ENCODE results near the gene TUFM. TPM values are rescaled to one million over a fixed set of nuclear protein-coding genes. Genes with fewer than 3 reads are reported as not detected.
"Not testable (repeated sequence)": the region's sequence is repeated elsewhere in the genome, so short reads cannot be mapped to it uniquely, and the experiment has no call there.

Gene TUFM
- total and polyA plus RNA-seq, 2 donors, result 44.4 to 148 TPM

DNA sequence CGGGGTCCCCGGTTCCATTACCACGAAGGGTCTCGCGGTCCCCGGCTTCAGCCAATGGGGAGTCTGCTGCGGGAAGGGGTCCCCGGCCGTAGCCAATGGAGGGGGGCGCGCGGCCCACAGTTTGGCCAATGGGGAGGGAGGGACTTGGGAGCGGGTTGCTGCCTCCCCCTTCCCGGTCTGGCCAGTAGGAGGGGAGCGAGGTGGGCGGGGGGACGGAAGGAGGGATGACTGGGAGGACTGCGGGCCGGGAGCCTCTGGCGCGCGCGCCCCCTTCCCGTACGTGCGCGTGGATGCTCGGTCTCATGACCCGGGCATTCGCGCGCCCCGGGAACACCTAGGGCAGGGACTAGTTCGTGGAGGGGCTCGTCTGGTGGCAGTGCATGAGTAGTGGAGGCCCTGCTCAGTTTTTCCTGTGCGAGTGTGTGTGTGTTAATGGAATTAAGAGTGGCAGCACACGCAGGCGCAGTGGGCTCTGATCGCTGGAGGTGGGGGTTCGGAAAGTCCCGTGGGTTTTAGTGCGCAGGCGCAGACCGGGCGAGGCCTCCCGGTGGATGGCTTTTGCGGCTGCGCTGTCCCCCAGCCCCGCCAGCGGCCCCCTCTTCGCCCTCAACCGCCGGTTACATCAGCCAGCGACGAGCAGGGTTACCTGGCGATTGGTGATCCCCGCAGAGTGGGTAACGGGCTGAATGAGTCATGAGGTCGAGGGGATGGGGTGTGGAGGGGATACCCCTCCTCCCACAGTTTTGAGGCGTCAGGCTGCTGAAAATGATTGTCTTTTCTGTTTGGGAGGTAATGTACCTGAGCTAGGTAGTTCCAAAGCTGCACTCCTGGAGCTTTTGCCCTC lies 22.1 kb downstream of the TUFM start:
- H3K4me1 ChIP-seq (ENCODE audit: insufficient read depth), result no peaks in the 10 kb centered on the region
- peak; percentile 95 for DNase-seq (ENCODE audit: extremely low spot score)
- H3K36me3 ChIP-seq (ENCODE audit: insufficient read depth), result no peaks in the 10 kb centered on the region
- peak overlapping the region; percentile 100 for H3K27ac ChIP-seq (ENCODE audit: low read depth)
- peak overlapping the region; percentile 100 for H3K4me3 ChIP-seq (ENCODE audit: low read depth, low read length)
- under 1% methylated on average over 60 of the region's 60 CpGs for WGBS

DNA sequence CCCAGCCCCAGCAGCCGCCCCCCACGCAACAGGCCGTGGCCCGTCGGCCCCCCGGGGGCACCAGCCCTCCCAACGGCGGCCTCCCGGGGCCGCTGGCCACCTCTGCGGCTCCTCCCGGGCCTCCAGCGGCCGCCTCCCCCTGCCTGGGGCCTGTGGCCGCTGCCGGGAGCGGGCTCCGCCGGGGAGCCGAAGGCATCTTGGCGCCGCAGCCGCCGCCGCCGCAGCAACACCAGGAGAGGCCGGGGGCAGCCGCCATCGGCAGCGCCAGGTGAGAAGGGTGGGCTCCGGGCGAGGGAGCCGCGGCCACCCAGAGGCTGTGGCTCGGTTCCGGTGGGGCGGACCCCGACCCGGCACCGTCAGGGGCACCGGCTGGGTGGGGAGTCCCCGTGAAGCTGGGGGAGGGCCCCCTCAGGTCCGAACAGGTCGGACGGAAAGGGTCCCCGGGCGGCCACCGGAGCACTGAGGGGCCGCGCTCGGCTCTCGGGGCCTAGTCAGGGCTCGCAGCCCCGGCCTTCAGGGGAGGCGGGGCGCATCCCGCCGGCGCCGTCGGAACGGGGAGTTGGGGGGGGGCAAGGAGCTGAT lies 22.8 kb downstream of the TUFM start:
- under 1% methylated on average over 62 of the region's 62 CpGs for WGBS
- peak overlapping the region; percentile 100 for H3K27ac ChIP-seq (ENCODE audit: low read depth)
- DNase-seq (ENCODE audit: extremely low spot score), result no peak
- H3K36me3 ChIP-seq (ENCODE audit: insufficient read depth), result no peaks in the 10 kb centered on the region
- H3K4me3 ChIP-seq (ENCODE audit: low read depth, low read length), result peak overlapping the region; percentile 100
- H3K4me1 ChIP-seq (ENCODE audit: insufficient read depth), result no peaks in the 10 kb centered on the region

GRCh38 chr16:28822520-28823290 lies 23.4 kb downstream of the TUFM start, which contains the start of gene ATXN2L:
TSS of gene ATXN2L (plus strand) at chr16:28822999. CDS start at chr16:28823260, 261 bp downstream.
- H3K4me1 ChIP-seq (ENCODE audit: insufficient read depth), result no peaks in the 10 kb centered on the region

DNA sequence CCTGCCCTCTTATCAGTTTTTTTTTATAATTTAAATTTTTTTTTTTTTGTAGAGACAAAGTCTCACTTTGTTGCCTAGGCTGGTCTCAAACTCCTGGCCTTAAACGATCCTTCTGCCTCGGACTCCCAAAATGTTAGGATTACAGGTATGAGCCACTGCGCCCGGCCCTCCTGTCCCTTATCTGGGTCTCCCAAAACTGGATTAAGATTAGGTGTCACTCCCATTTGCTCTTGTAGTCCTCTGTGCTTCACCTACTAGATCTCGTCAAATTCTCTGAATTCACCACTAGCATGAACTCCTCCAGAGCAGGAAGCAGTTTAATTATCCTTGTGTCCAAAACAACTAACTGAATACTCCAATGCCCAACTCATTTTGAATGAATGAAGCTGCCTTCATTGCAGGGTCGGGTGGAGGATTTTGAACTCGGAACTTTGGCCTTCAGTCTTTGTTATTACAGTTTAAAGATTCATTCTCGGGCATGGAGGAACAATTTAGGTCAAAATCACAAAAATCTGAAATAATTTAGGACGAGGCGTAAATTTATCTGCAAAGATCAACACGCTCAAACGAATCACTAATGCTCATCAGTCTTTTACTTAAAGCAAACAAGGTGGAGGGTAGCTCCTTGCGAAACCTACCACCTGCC lies 24.2 kb downstream of the TUFM start:
- H3K36me3 ChIP-seq (ENCODE audit: insufficient read depth), result no peaks in the 10 kb centered on the region
- H3K4me1 ChIP-seq (ENCODE audit: insufficient read depth), result no peaks in the 10 kb centered on the region
- 26% methylated on average over 13 of the region's 13 CpGs for WGBS
- no peak overlapping the region for H3K27ac ChIP-seq (ENCODE audit: low read depth)
- no peak for DNase-seq (ENCODE audit: extremely low spot score)
- H3K4me3 ChIP-seq (ENCODE audit: low read depth, low read length), result peak overlapping the region; percentile 100

More at GRCh38 chr16:28822520-28823290, 23.4 kb downstream of the TUFM start, which contains the start of gene ATXN2L:
- peak within 1 kb of the TSS; percentile 100 for H3K4me3 ChIP-seq (ENCODE audit: low read depth, low read length)
- peak; percentile 91 for DNase-seq (ENCODE audit: extremely low spot score)
- under 1% methylated on average over 82 of the region's 91 CpGs for WGBS
- peak within 1 kb of the TSS; percentile 100 for H3K27ac ChIP-seq (ENCODE audit: low read depth)
- no peaks in the 10 kb centered on the region for H3K36me3 ChIP-seq (ENCODE audit: insufficient read depth)

DNA sequence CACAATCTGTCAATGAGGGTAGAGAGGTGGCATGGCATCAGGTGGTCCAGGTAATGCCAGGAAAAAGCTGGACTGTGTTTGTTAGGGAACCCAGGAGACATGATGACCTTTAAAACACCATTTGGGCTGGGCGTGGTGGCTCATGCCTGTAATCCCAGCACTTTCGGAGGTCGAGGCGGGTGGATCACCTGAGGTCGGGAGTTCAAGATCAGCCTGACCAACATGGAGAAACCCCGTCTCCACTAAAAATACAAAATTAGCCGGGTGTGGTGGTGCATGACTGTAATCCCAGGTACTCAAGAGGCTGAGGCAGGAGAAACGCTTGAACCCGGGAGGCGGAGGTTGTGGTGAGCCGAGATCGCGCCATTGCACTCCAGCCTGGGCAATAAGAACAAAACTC lies 25.6 kb downstream of the TUFM start:
- not testable (repeated sequence) for H3K27ac ChIP-seq (ENCODE audit: low read depth); H3K4me1 ChIP-seq (ENCODE audit: insufficient read depth); H3K4me3 ChIP-seq (ENCODE audit: low read depth, low read length); H3K36me3 ChIP-seq (ENCODE audit: insufficient read depth); DNase-seq (ENCODE audit: extremely low spot score)
- 92% methylated on average over 13 of the region's 13 CpGs for WGBS

DNA sequence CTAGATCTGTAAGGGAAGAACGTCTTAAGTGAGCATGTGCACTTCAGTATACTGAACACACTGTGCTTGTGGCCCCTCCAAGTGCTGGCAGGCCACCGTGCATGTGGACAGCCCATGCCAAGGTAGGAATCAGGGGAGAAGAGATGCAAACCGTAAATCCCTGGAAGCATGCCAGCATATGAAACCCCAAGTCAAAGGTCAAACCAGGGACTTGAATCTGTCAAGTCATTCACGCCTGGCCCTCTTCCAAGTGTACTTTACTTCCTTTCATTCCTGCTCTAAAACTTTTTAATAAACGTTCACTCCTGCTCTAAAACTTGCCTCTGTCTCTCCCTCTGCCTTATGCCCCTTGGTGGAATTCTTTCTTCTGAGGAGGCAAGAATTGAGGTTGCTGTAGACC lies 26.1 kb downstream of the TUFM start:
- Histone ChIP-seq H3K4me1 (ENCODE audit: insufficient read depth) (no peaks in the 10 kb centered on the region), H3K27ac (ENCODE audit: low read depth) (no peak overlapping the region), H3K4me3 (ENCODE audit: low read depth, low read length) (no peak overlapping the region), H3K36me3 (ENCODE audit: insufficient read depth) (no peaks in the 10 kb centered on the region)
- 83% methylated on average over 5 of the region's 5 CpGs for WGBS
- DNase-seq (ENCODE audit: extremely low spot score), result no peak

DNA sequence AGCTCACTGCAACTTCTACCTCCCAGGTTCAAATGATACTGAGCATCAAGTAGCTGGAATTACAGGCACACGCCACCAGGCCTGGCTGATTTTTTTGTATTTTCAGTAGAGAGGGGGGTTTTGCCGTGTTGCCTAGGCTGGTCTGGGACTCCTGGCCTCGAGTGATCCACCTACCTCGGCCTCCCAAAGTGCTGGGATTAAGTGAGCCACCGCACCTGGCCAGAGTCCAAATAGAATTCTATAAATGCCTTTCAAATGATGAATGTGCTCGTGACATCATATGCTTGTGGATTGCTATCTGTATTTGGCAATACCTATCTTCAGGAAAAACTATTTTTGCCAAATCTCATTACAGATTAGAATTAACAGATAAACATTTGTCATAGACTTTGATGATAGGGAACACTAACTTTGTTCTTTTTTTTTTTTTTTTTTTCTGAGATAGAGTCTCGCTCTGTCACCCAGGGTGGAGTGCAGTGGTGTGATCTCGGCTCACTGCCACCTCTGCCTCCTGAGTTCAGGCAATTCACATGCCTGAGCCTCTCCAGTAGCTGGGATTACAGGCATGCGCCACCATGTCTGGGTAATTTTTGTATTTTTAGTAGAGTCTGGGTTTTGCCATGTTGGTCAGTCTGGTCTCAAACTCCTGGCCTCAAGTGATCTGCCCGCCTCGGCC lies 38.6 kb downstream of the TUFM start:
- WGBS, result no CpG with 5 or more reads among the region's 11 CpGs
- not testable (repeated sequence) for H3K36me3 ChIP-seq (ENCODE audit: insufficient read depth); H3K27ac ChIP-seq (ENCODE audit: low read depth); DNase-seq (ENCODE audit: extremely low spot score); H3K4me3 ChIP-seq (ENCODE audit: low read depth, low read length); H3K4me1 ChIP-seq (ENCODE audit: insufficient read depth)

- not testable (repeated sequence) for DNase-seq (ENCODE audit: extremely low spot score); H3K4me3 ChIP-seq (ENCODE audit: low read depth, low read length); H3K36me3 ChIP-seq (ENCODE audit: insufficient read depth); H3K4me1 ChIP-seq (ENCODE audit: insufficient read depth); H3K27ac ChIP-seq (ENCODE audit: low read depth)
- WGBS, result 35% methylated on average over 8 of the region's 13 CpGs
Measured at GRCh38 chr16:28802235-28803019, 43.7 kb downstream of the TUFM start.

Small RNA genes lying within 50 kb of the gene (small RNA-seq; reads per million reads assigned to genes)
- not detected for gene RF00416

Other genes starting within 250 kb of the TUFM start
- 0.21 TPM for gene SULT1A2, start 249.3 kb downstream of the TUFM start, total RNA-seq
- gene SULT1A2, start 249.3 kb downstream of the TUFM start, polyA plus RNA-seq, result 1.3 TPM
- gene SULT1A1, start 236.3 kb downstream of the TUFM start, total RNA-seq, result 8.2 TPM
- gene SULT1A1, start 236.3 kb downstream of the TUFM start, polyA plus RNA-seq, result 15.6 TPM
- 2.0 TPM for gene NPIPB8, start 208.3 kb downstream of the TUFM start, total RNA-seq
- not detected for gene NPIPB8, start 208.3 kb downstream of the TUFM start, polyA plus RNA-seq
- gene EIF3C, start 134.9 kb downstream of the TUFM start, total RNA-seq, result 82.3 TPM
- gene EIF3C, start 134.9 kb downstream of the TUFM start, polyA plus RNA-seq, result 323 TPM
- gene NPIPB9, start 94.6 kb downstream of the TUFM start, total RNA-seq, result 9.3 TPM
- gene NPIPB9, start 94.6 kb downstream of the TUFM start, polyA plus RNA-seq, result 0.35 TPM
- gene ATXN2L, start 23.3 kb downstream of the TUFM start, total RNA-seq, result 35.9 TPM
- 69.8 TPM for gene ATXN2L, start 23.3 kb downstream of the TUFM start, polyA plus RNA-seq
- gene SH2B1, start 17.5 kb upstream of the TUFM start, total RNA-seq, result 7.5 TPM
- gene SH2B1, start 17.5 kb upstream of the TUFM start, polyA plus RNA-seq, result 52.8 TPM
- gene ATP2A1, start 32.1 kb upstream of the TUFM start, total RNA-seq, result 2.9 TPM
- gene ATP2A1, start 32.1 kb upstream of the TUFM start, polyA plus RNA-seq, result 0.42 TPM
- 17.0 TPM for gene RABEP2, start 78.9 kb upstream of the TUFM start, total RNA-seq
- gene RABEP2, start 78.9 kb upstream of the TUFM start, polyA plus RNA-seq, result 23.4 TPM
- 0.16 TPM for gene CD19, start 85.6 kb upstream of the TUFM start, total RNA-seq
- gene CD19, start 85.6 kb upstream of the TUFM start, polyA plus RNA-seq, result 0.70 TPM
- 22.2 TPM for gene NFATC2IP, start 104.6 kb upstream of the TUFM start, total RNA-seq
- 25.2 TPM for gene NFATC2IP, start 104.6 kb upstream of the TUFM start, polyA plus RNA-seq
- 16.1 TPM for gene SPNS1, start 128.4 kb upstream of the TUFM start, total RNA-seq
- 37.1 TPM for gene SPNS1, start 128.4 kb upstream of the TUFM start, polyA plus RNA-seq
- gene LAT, start 138.7 kb upstream of the TUFM start, total RNA-seq, result 1.0 TPM
- gene LAT, start 138.7 kb upstream of the TUFM start, polyA plus RNA-seq, result 9.9 TPM